K562 (cell line): ENCODE data around the gene CAMKV. TPM values are rescaled to one million over a fixed set of nuclear protein-coding genes. Genes with fewer than 3 reads are reported as not detected.

ENCODE experiments used
- ATAC-seq: fragments of 200-7000 bp; cut with Tn5 transposase; 3 replicates; pipeline ENCODE4 v1.9.1; 2020; ENCODE audit warnings: moderate library complexity
- BruUV-seq: library from RNA; stranded (reverse); fragments of 400-500 nt; replicated peaks from 2 replicates; lab custom pipeline; 2021; lab: Mats Ljungman, UMichigan
- CTCF ChIA-PET: fragments of 300-600 bp; formaldehyde crosslinking; extraction: SDS; loops from one replicate; lab custom pipeline; 2021; ENCODE audit warnings: low intra/inter-chr PET ratio; lab: Yijun Ruan, JAX
- POLR2A ChIA-PET: fragments of 300-600, 350-650 bp; sonication (Branson Sonifier 250); formaldehyde crosslinking; extraction: SDS; loops from one replicate; lab custom pipeline; 2021; ENCODE audit warnings: antibody characterized with exemption, inconsistent platforms; lab: Yijun Ruan, JAX
- DNase-seq, 4 experiments: peaks; one replicate each; pipeline versions ENCODE4 v3.0.0 to v3.0.0-alpha.2; 2011 to 2018; ENCODE audit warnings: low spot score in 3 of 4, mixed read lengths in 3 of 4; ENCODE audit errors: extremely low read depth in 1 of 4
- FAIRE-seq: peaks from 2 replicates; lab custom pipeline; 2011; peaks lifted over from hg19 to GRCh38; lab: Jason Lieb, UNC
- H2AFZ ChIP-seq: 2 replicates; pipeline ENCODE4 v1.6.0; 2011; ENCODE audit warnings: low read depth, low read length, control low read depth, inconsistent platforms
- H3K27ac ChIP-seq: fragments of 200-600 bp; 3 replicates; pipeline ENCODE4 v1.8.0; 2011; ENCODE audit warnings: low read depth, mild to moderate bottlenecking, control low read depth, inconsistent platforms, low read length, moderate library complexity, mixed read lengths; ENCODE audit errors: extremely low read depth
- H3K27me3 ChIP-seq, 2 experiments: fragments of 300-600 bp in 1 of 2; 2 replicates in 1 of 2; 3 replicates in 1 of 2; pipeline versions ENCODE4 v1.6.0 to v1.8.0; 2011; ENCODE audit warnings: inconsistent platforms in 2 of 2, low read length in 2 of 2, mild to moderate bottlenecking in 1 of 2, mixed read lengths in 1 of 2, moderate library complexity in 1 of 2; ENCODE audit not compliant: control insufficient read depth in 2 of 2, insufficient read depth in 2 of 2
- H3K36me3 ChIP-seq: fragments of 300-600 bp; 3 replicates; pipeline ENCODE4 v1.8.0; 2011; ENCODE audit warnings: mild to moderate bottlenecking, low read length, inconsistent platforms; ENCODE audit not compliant: control insufficient read depth, insufficient read depth
- H3K4me1 ChIP-seq, 2 experiments: fragments of 200-600 bp in 1 of 2; replicated peaks in 1 of 2; 2 replicates in 1 of 2; 3 replicates in 1 of 2; pipeline versions ENCODE4 v1.5.1 to v1.8.0; 2011; ENCODE audit warnings: inconsistent platforms in 2 of 2, low read length in 2 of 2, mild to moderate bottlenecking in 1 of 2, mixed read lengths in 1 of 2, moderate library complexity in 1 of 2; ENCODE audit not compliant: control insufficient read depth in 2 of 2, insufficient read depth in 2 of 2
- H3K4me2 ChIP-seq: 2 replicates; pipeline ENCODE4 v1.6.1; 2011; ENCODE audit warnings: low read length, control low read depth, inconsistent platforms, mixed read lengths; ENCODE audit not compliant: insufficient read depth
- H3K4me3 ChIP-seq: fragments of 200-600 bp; sonication (generic), shearing (Covaris generic); 2 replicates; pipeline ENCODE4 v1.5.1; 2016; ENCODE audit warnings: control low read depth, inconsistent platforms
- H3K79me2 ChIP-seq: fragments of 200-600 bp; 3 replicates; pipeline ENCODE4 v1.8.0; 2011; ENCODE audit warnings: low read length, inconsistent platforms; ENCODE audit not compliant: control insufficient read depth, insufficient read depth
- H3K9ac ChIP-seq, 2 experiments: 2 replicates each; pipeline versions ENCODE4 v1.6.0 to v1.6.1; 2011; ENCODE audit warnings: low read depth in 2 of 2, low read length in 2 of 2, control low read depth in 1 of 2, inconsistent platforms in 1 of 2, mild to moderate bottlenecking in 1 of 2, mixed read lengths in 1 of 2; ENCODE audit not compliant: insufficient read depth in 1 of 2
- H3K9me1 ChIP-seq: one replicate; pipeline ENCODE4 v1.6.0; 2011; ENCODE audit warnings: inconsistent platforms, mild to moderate bottlenecking, low read length, moderate library complexity; ENCODE audit not compliant: control insufficient read depth, insufficient read depth
- H3K9me3 ChIP-seq: replicated peaks from 2 replicates; pipeline ENCODE4 v1.5.1; 2011; ENCODE audit warnings: low read depth, low read length, inconsistent platforms; ENCODE audit not compliant: control insufficient read depth, insufficient read depth
- H4K20me1 ChIP-seq: replicated peaks from 2 replicates; pipeline ENCODE4 v1.6.1; 2011; ENCODE audit warnings: low read length, inconsistent platforms, mixed read lengths; ENCODE audit not compliant: control insufficient read depth, insufficient read depth
- CTCF ChIP-seq, 3 experiments: IDR thresholded peaks in 2 of 3; conservative IDR thresholded peaks in 1 of 3; 2 replicates each; pipeline ENCODE4 v1.5.1; 2011 to 2012; ENCODE audit warnings: low read length in 3 of 3, mild to moderate bottlenecking in 3 of 3, control low read depth in 2 of 3, improper control_type of control experiment in 1 of 3, inconsistent platforms in 1 of 3, low read depth in 1 of 3, mixed read lengths in 1 of 3, moderate library complexity in 1 of 3; ENCODE audit not compliant: insufficient read depth in 2 of 3
- WGBS: fragments of 100-300 bp; shearing (Covaris generic); methylation state at CpG from one replicate; pipeline ENCODE4 v1.1.6; 2016; ENCODE audit warnings: low coverage, mixed read lengths; ENCODE audit not compliant: insufficient coverage; ENCODE audit errors: missing lambda C conversion rate; 5-methylcytosine and 5-hydroxymethylcytosine counted together
- in situ Hi-C: fragments of 300-500 bp; cut with MboI; formaldehyde crosslinking; loops from 4 replicates; pipeline ENCODE4 v1.15.0; 2018; ENCODE audit warnings: inconsistent platforms, mixed read lengths
- intact Hi-C: fragments of 100-400 bp; cut with micrococcal nuclease; formaldehyde crosslinking; loops from 2 replicates; pipeline ENCODE4 v1.14.2; 2022
- polyA plus RNA-seq, 8 experiments: library from polyadenylated mRNA; depleted of rRNA in 4 of 8; stranded (reverse) in 5 of 8; unstranded in 3 of 8; fragments of >200 nt; fragmentation: Nextera tagmentation in 2 of 8; fragmentation: Illumina TruSeq in 1 of 8; extraction: Ambion mirVana in 2 of 8; extraction: Trizol in 1 of 8; gene quantifications; 2 replicates each; pipeline versions ENCODE4 v1.2.1 to v1.2.3, GENCODE V29; 2011 to 2014; ENCODE audit warnings: inconsistent platforms in 1 of 8, missing spikeins in 1 of 8
- total RNA-seq, 7 experiments: library from RNA; depleted of rRNA in 6 of 7; stranded (reverse); fragments of >200 nt in 6 of 7; fragmentation: Illumina TruSeq in 2 of 7; extraction: Trizol in 2 of 7; gene quantifications; 2 replicates each; pipeline versions ENCODE4 v1.2.1 to v1.2.3, GENCODE V29; 2011 to 2021; ENCODE audit warnings: low replicate concordance in 1 of 7
- TF ChIP-seq, protein P1 (sequence below): fragments of 250-450 bp; sonication (Bioruptor Pico); IDR thresholded peaks from 2 replicates; pipeline ENCODE4 v1.4.0; 2020; ENCODE audit warnings: borderline replicate concordance

CAMKV gene
- total and polyA plus RNA-seq, 9 of the 15 experiments (the other 6 are each of a cell fraction or from before 2014, with no cell fraction given) = 0.08 to 2.7 (median 0.79) TPM

- no peak overlapping the region for H3K4me2 ChIP-seq
- peaks cover 9 to 34% of the 10 kb centered on the region in 2 experiments; a peak in 4 of 5 replicates for H3K4me1 ChIP-seq
- no peaks in the 10 kb centered on the region for H4K20me1 ChIP-seq
- TF ChIP-seq CTCF (IDR thresholded peaks at IDR 0.05 in 2 of 3, conservative IDR thresholded peaks at IDR 0.05 in 1 of 3; ENCODE audit: insufficient read depth in 2 of 3, low read depth in 1 of 3, low read length in 3 of 3) = 0 out of 6 replicates have a peak, but pooled peaks of 1 of the 3 experiments have one; percentile 2
- TF ChIP-seq, protein P1, sequence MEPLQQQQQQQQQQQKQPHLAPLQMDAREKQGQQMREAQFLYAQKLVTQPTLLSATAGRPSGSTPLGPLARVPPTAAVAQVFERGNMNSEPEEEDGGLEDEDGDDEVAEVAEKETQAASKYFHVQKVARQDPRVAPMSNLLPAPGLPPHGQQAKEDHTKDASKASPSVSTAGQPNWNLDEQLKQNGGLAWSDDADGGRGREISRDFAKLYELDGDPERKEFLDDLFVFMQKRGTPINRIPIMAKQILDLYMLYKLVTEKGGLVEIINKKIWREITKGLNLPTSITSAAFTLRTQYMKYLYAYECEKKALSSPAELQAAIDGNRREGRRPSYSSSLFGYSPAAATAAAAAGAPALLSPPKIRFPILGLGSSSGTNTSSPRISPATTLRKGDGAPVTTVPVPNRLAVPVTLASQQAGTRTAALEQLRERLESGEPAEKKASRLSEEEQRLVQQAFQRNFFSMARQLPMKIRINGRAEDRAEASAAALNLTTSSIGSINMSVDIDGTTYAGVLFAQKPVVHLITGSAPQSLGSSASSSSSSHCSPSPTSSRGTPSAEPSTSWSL (CRISPR knock-in tag) = no peak
- H3K4me3 ChIP-seq = no peak overlapping the region
- in situ Hi-C loops = no loop called here
- ATAC-seq (no peak), FAIRE-seq (no peak), DNase-seq (no peak)
- BruUV-seq = no TSS peak
- H3K36me3 ChIP-seq = peaks cover 4% of the 10 kb centered on the region; the same call in 1 of the 3 replicates
- H3K9me1 ChIP-seq = no peaks in the 10 kb centered on the region
- intact Hi-C loops = no loop called here
- no peak overlapping the region for H3K27ac ChIP-seq
- ChIA-PET POLR2A (interaction anchor here (0.7 kb wide), 1 partner anchor 198 kb away, joined by 4 read pairs; no protein-coding TSS in a partner anchor), CTCF (no interaction called here)
- H3K79me2 ChIP-seq = peaks cover 8% of the 10 kb centered on the region; the same call in 2 of the 3 replicates
- H2AFZ ChIP-seq = no peak overlapping the region
- no peaks in the 10 kb centered on the region for H3K27me3 ChIP-seq
- H3K9ac ChIP-seq = peak overlapping the region in 1 of 2 experiments; percentile 52; a peak in 2 of 4 replicates
- WGBS = 43% methylated on average over 4 of the region's 6 CpGs
- H3K9me3 ChIP-seq = no peaks in the 10 kb centered on the region
Measured at GRCh38 chr3:49898991-49899390, 29.3 kb upstream of the CAMKV start.
